Prostate gland (tissue), 2 donors: ENCODE data around the gene RNPEP.

Experiments
- POLR2A ChIP-seq: fragments of 450-650 bp; IDR thresholded peaks from one replicate; pipeline ENCODE4 v1.6.1; 2016; ENCODE audit warnings: antibody characterized with exemption, mild to moderate bottlenecking
- POLR2AphosphoS5 ChIP-seq: sonication (generic); formaldehyde crosslinking; IDR thresholded peaks from one replicate; pipeline ENCODE4 v1.6.1; 2017; ENCODE audit warnings: antibody characterized with exemption
- TF ChIP-seq, protein P1 (sequence below), 4 experiments: fragments of 200-600 bp in 2 of 4; fragments of 450-650 bp in 2 of 4; sonication (generic) in 2 of 4; IDR thresholded peaks; 1 replicate in 3 of 4; 2 replicates in 1 of 4; pipeline ENCODE4 v1.5.1; 2016 to 2019; ENCODE audit warnings: antibody characterized with exemption in 4 of 4, mild to moderate bottlenecking in 2 of 4, moderate library complexity in 2 of 4

GRCh38 chr1:202011994-202012393, 29.5 kb downstream of the RNPEP start:
- TF ChIP-seq POLR2A: peak; percentile 4
- no peak for TF ChIP-seq POLR2AphosphoS5
- TF ChIP-seq, protein P1, sequence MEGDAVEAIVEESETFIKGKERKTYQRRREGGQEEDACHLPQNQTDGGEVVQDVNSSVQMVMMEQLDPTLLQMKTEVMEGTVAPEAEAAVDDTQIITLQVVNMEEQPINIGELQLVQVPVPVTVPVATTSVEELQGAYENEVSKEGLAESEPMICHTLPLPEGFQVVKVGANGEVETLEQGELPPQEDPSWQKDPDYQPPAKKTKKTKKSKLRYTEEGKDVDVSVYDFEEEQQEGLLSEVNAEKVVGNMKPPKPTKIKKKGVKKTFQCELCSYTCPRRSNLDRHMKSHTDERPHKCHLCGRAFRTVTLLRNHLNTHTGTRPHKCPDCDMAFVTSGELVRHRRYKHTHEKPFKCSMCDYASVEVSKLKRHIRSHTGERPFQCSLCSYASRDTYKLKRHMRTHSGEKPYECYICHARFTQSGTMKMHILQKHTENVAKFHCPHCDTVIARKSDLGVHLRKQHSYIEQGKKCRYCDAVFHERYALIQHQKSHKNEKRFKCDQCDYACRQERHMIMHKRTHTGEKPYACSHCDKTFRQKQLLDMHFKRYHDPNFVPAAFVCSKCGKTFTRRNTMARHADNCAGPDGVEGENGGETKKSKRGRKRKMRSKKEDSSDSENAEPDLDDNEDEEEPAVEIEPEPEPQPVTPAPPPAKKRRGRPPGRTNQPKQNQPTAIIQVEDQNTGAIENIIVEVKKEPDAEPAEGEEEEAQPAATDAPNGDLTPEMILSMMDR (IDR thresholded peaks at IDR 0.05): no peak
